Fibroblast of peridontal ligament (primary cell): ENCODE results near the gene CA10.

ENCODE experiments used
- DNase-seq: peaks from one replicate; pipeline ENCODE4 v3.0.0-alpha.2; 2010; ENCODE audit errors: extremely low read depth

Gene CA10

GRCh38 chr17:52048137-52048898 lies 110.2 kb downstream of the CA10 start:
- DNase-seq = no peak

- DNase-seq = no peak
Measured at GRCh38 chr17:52047086-52047485, 111.4 kb downstream of the CA10 start.

DNA sequence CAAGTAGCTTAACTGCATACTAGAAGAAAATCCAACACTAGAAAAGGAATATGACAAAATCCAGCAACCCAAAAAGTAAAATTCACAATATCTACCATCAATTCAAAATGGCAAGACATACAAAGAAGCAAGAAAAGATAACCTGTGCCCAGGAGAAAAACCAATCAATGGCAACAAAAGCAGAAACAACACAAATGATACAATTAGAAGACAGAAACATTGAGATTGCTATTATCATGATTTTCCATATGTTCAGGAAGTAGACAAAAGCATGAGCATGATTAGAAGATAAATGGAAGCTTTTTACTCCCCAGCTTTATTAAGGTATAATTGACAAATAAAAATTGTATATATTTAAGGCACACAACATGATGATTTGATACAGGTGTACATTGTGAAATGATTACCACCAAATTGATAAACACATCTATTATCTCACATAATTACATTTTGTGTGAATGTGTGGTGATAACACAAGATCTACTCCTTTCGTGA lies 117.3 kb downstream of the CA10 start:
- DNase-seq = no peak

DNA sequence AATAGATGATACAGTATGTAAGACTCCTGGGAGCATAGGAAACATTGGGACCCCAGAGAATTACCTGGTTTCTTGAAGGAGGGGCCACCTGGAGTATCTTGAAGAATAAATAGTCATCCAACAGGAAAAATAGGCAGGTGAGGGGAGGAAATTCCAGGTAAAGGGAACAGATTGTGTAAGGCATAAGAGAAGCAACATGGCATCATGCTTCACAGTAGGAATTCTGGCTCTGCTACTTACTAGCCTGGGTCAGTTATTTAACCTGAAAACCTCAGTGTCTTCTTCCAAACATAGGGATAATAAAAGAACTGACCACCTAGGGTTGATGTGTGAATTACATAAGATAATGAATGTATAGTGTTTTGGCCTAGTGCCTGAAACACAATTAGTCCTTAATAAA lies 122.1 kb downstream of the CA10 start:
- DNase-seq = no peak

GRCh38 chr17:52035336-52035915 lies 123.1 kb downstream of the CA10 start:
- DNase-seq = no peak

- DNase-seq = no peak
Measured at GRCh38 chr17:52032454-52032853, 126.1 kb downstream of the CA10 start.

- no peak for DNase-seq
Measured at GRCh38 chr17:52030052-52030451, 128.5 kb downstream of the CA10 start.

- DNase-seq = peak; percentile 36
Measured at GRCh38 chr17:52027620-52028295, 130.8 kb downstream of the CA10 start.

DNA sequence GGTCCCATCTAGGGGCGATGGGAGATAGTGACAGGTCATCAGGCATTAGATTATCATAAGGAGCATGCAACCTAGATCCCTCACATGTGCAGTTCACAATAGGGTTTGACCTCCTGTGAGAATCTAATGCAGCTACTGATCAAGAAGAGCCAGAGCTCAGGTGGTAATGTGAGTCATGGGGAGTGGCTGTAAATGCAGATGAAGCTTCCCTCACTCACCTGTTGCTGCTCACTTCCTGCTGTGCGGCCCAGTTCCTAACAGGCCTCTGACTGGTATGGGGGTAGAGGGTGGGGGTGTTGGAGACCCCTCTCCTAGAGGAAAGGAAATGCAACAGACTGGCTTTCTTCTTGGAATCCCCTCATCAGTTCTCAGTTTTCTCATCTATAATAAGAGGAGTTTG lies 131.4 kb downstream of the CA10 start:
- DNase-seq = no peak

DNA sequence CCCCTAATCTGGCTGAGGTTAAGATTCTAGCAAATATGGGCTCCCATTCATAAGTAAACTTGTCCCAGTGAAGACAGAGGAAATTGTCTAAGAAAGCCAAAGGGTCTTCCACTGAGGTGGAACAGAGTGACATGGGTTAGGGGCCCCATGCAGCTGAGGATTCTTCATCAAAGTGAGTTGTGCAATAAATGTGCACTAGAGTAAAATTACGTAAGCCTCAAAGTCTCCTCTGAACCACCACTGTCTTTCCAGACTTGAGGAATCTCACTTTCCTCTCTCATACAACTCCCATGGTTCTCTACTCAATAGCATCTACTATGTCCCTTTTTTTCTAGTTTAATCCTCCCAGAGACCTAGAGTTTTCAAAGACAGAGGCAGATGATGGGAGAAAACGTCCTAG lies 132.4 kb downstream of the CA10 start:
- DNase-seq = no peak

- DNase-seq = no peak
Measured at GRCh38 chr17:52025236-52025635, 133.3 kb downstream of the CA10 start.

DNA sequence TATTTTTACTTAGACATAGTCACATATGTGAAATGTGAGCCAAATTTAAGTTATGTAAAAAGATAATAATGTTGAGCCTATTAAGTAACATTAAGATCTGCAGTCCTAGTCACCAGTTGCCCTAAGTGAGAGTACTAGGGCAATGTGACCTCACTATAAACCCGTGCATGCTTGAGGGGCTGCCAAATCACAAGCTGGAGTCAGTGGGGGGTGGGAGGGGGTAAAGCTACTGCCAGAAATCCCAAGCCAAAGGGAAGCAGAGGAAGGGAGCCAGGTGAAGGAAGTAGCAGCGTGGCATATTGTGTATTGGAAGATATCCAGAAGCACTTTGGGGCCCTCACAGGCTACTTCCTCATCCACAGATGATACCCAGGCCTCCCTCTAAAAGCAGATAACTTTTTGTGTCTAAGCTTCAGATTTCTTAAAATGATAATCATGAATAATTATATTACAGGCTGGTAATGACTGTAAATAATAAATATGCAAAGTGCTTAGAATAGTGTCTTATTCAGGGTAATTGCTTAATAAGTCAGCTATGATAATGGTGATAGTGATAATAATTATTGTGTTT lies 134.1 kb downstream of the CA10 start:
- DNase-seq = no peak

- DNase-seq = no peak
Measured at GRCh38 chr17:52011064-52011463, 147.4 kb downstream of the CA10 start.

- no peak for DNase-seq
Measured at GRCh38 chr17:51999654-52000053, 158.9 kb downstream of the CA10 start.

GRCh38 chr17:51997723-51998122 lies 160.8 kb downstream of the CA10 start:
- no peak for DNase-seq

- DNase-seq = no peak
Measured at GRCh38 chr17:51995797-51996403, 162.6 kb downstream of the CA10 start.

DNA sequence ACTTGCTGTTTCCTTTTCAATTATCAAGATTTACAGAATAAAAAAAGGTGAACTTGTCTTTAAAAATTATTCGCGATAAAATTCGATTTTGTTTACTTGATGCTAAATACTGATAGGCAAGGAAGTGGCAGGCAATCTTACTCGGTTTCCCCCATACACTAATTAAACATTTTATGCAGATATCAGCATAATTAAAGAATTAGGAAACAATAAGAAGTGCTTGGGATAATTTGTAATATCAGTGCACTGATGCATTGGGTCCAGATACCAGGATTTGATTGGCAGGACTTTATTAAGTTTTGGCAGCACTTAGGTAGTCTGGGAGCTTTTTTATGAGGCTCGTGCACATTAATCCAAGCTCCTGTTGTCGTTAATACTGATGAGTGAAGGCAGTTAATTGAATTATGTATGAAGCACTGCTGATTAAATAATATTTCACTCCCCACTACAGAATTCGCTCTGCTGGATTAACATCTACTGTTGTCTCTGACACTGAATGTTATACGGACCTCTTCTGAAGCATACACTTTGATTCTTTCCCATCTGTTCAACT lies 165.6 kb downstream of the CA10 start:
- no peak for DNase-seq

DNA sequence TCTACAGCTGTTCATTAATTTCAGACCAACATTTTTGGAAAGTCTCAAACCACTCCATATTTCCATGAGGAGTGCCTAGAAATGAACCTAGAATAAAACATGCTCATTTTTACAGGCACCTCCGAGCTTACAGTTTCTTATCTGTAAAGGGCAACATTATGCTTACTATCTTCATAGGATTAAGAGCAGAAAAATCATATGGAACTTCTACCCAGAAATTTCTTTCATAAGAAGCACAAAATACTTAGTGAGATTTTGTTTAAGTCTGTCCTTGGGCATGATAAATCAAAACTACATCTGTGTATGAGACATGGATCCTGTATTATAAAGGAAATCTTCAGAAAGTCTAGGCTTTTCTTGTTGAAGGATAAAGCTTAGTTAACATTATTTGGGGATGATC lies 187.4 kb downstream of the CA10 start:
- DNase-seq = no peak

DNA sequence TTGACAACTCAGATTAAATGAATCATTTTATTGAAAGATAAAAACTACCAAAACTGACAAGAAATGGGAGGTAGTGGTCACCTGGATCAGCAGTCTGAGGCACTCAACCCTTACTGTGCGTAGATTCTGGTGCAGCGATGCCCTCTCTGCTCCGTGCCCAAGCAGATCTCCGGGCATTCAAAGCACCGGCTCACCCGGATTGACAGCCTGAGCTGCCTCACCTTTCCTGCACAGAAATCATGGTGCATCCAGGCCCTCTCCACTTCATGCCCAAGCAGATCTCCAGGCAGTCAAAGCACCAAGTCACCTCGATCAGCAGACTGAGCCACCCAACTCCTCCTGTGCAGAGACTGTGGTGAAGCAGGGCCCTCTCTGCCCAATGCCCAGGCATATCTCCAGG lies 196.8 kb downstream of the CA10 start:
- DNase-seq = no peak

- no peak for DNase-seq
Measured at GRCh38 chr17:51957786-51958185, 200.7 kb downstream of the CA10 start.

- no peak for DNase-seq
Measured at GRCh38 chr17:51955245-51955644, 203.3 kb downstream of the CA10 start.

GRCh38 chr17:51954232-51954765 lies 204.2 kb downstream of the CA10 start:
- DNase-seq = no peak
